ENCODE results near the gene MYNN.

MYNN gene

GRCh38 chr3:169772305-169772896 is 795 bp upstream of the MYNN start:
- FAIRE-seq (no peak), DNase-seq (ENCODE audit: extremely low spot score, insufficient read length, low read depth) (no peak)

- FAIRE-seq (peak; percentile 62), DNase-seq (ENCODE audit: extremely low spot score, insufficient read length, low read depth) (no peak)
Observed at GRCh38 chr3:169774186-169774585, 990 bp downstream of the MYNN start.

GRCh38 chr3:169777822-169778221 is 4.6 kb downstream of the MYNN start:
- DNase-seq (ENCODE audit: extremely low spot score, insufficient read length, low read depth) = no peak
- no peak for FAIRE-seq

GRCh38 chr3:169780742-169781141 is 7.5 kb downstream of the MYNN start:
- DNase-seq (ENCODE audit: extremely low spot score, insufficient read length, low read depth) (no peak), FAIRE-seq (no peak)

- no peak for FAIRE-seq
- DNase-seq (ENCODE audit: extremely low spot score, insufficient read length, low read depth) = no peak
Observed at GRCh38 chr3:169781209-169781855, 8.1 kb downstream of the MYNN start.

- DNase-seq (ENCODE audit: extremely low spot score, insufficient read length, low read depth) = no peak
- no peak for FAIRE-seq
Observed at GRCh38 chr3:169787120-169787519, 13.9 kb downstream of the MYNN start.

GRCh38 chr3:169787791-169788190 is 14.6 kb downstream of the MYNN start:
- DNase-seq (ENCODE audit: extremely low spot score, insufficient read length, low read depth) (no peak), FAIRE-seq (no peak)

- FAIRE-seq (no peak), DNase-seq (ENCODE audit: extremely low spot score, insufficient read length, low read depth) (no peak)
Observed at GRCh38 chr3:169790219-169790618, 17.0 kb downstream of the MYNN start.

GRCh38 chr3:169790687-169791429 is 17.7 kb downstream of the MYNN start:
- DNase-seq (ENCODE audit: extremely low spot score, insufficient read length, low read depth) (no peak), FAIRE-seq (no peak)

GRCh38 chr3:169792359-169792758 is 19.2 kb downstream of the MYNN start:
- FAIRE-seq (no peak), DNase-seq (ENCODE audit: extremely low spot score, insufficient read length, low read depth) (no peak)

- no peak for DNase-seq (ENCODE audit: extremely low spot score, insufficient read length, low read depth)
- FAIRE-seq = no peak
Observed at GRCh38 chr3:169804681-169805080, 31.5 kb downstream of the MYNN start.

- FAIRE-seq (no peak), DNase-seq (ENCODE audit: extremely low spot score, insufficient read length, low read depth) (no peak)
Observed at GRCh38 chr3:169809230-169809795, 36.1 kb downstream of the MYNN start.

- no peak for FAIRE-seq
- no peak for DNase-seq (ENCODE audit: extremely low spot score, insufficient read length, low read depth)
Observed at GRCh38 chr3:169811631-169812331, 38.6 kb downstream of the MYNN start.

GRCh38 chr3:169812332-169813235 is 39.4 kb downstream of the MYNN start, which contains the start of the genes LRRC34 and LRRIQ4:
TSS of gene LRRC34 (minus strand) at chr3:169812904. CDS start at chr3:169812548, 356 bp downstream.
TSS of gene LRRIQ4 (plus strand) at chr3:169812870. CDS start at chr3:169821922, 9,052 bp downstream.
- peak; percentile 60 for FAIRE-seq
- DNase-seq (ENCODE audit: extremely low spot score, insufficient read length, low read depth) = no peak

- FAIRE-seq (no peak), DNase-seq (ENCODE audit: extremely low spot score, insufficient read length, low read depth) (no peak)
Observed at GRCh38 chr3:169813278-169813677, 40.1 kb downstream of the MYNN start.

GRCh38 chr3:169813757-169814517 is 40.7 kb downstream of the MYNN start:
- peak; percentile 52 for DNase-seq (ENCODE audit: extremely low spot score, insufficient read length, low read depth)
- peak; percentile 96 for FAIRE-seq

- DNase-seq (ENCODE audit: extremely low spot score, insufficient read length, low read depth) (no peak), FAIRE-seq (peak; percentile 24)
Observed at GRCh38 chr3:169815590-169816150, 42.5 kb downstream of the MYNN start.

- FAIRE-seq (no peak), DNase-seq (ENCODE audit: extremely low spot score, insufficient read length, low read depth) (no peak)
Observed at GRCh38 chr3:169818316-169818715, 45.1 kb downstream of the MYNN start.

All from GM18507 (cell line).